Measurements from ENCODE around the gene MAP6D1.

- TF ChIP-seq KLF16 (IDR thresholded peaks at IDR 0.05) = no peak
- no peak for TF ChIP-seq DIDO1 (tag; IDR thresholded peaks at IDR 0.05; ENCODE audit: low read depth)
- TF ChIP-seq TAF1 (IDR thresholded peaks at IDR 0.05; ENCODE audit: control insufficient read depth, extremely low read depth, insufficient read depth, low read length, severe bottlenecking) = no peak
- TF ChIP-seq POLR2A (conservative IDR thresholded peaks at IDR 0.05) = no peak
These were observed 6.4 kb downstream of the MAP6D1 start for GRCh38 chr3:183818706-183819624.
